GM20431 (cell line): ENCODE results near the gene DGKA.
"Not testable (repeated sequence)": the region's sequence is repeated elsewhere in the genome, so short reads cannot be mapped to it uniquely, and the experiment has no call there.

Experiments
- in situ Hi-C: fragments of 300-500 bp; cut with MseI, MboI; formaldehyde crosslinking; loops from one replicate; pipeline ENCODE4 v1.15.0; 2020; ENCODE audit warnings: low sequenced_read_pairs; ENCODE audit not compliant: unreplicated experiment

The DGKA gene

GRCh38 chr12:55930771-55931316 lies at the start of gene DGKA:
DGKA (plus strand) TSS chr12:55931162; CDS start chr12:55936504, 5,342 bp downstream.
- in situ Hi-C loops, result loop anchor here (25.0 kb wide), 1 partner anchor 194 kb away; the partner anchor contains the start of genes CD63 and GDF11

- in situ Hi-C loops, result no loop called here
These were observed 45.8 kb upstream of the DGKA start for GRCh38 chr12:55885113-55885512.

GRCh38 chr12:55891310-55891709 lies 39.7 kb upstream of the DGKA start:
- in situ Hi-C loops, result no loop called here

GRCh38 chr12:55893723-55894122 lies 37.2 kb upstream of the DGKA start:
- in situ Hi-C loops, result no loop called here

- in situ Hi-C loops, result no loop called here
These were observed 31.9 kb upstream of the DGKA start for GRCh38 chr12:55899082-55899481.

- in situ Hi-C loops, result no loop called here
These were observed 29.0 kb upstream of the DGKA start for GRCh38 chr12:55901881-55902490.

GRCh38 chr12:55906056-55906455 lies 24.9 kb upstream of the DGKA start:
- in situ Hi-C loops, result no loop called here

- in situ Hi-C loops, result no loop called here
These were observed 22.0 kb upstream of the DGKA start for GRCh38 chr12:55908726-55909512.

- in situ Hi-C loops, result no loop called here
These were observed 21.5 kb upstream of the DGKA start for GRCh38 chr12:55909513-55909884.

- in situ Hi-C loops, result no loop called here
These were observed 18.1 kb upstream of the DGKA start for GRCh38 chr12:55912908-55913307.

GRCh38 chr12:55915482-55915859 lies 15.5 kb upstream of the DGKA start:
- in situ Hi-C loops, result no loop called here

- in situ Hi-C loops, result not testable (repeated sequence)
These were observed 11.9 kb upstream of the DGKA start for GRCh38 chr12:55919032-55919431.

GRCh38 chr12:55922126-55922525 lies 8.8 kb upstream of the DGKA start:
- in situ Hi-C loops, result no loop called here

- in situ Hi-C loops, result not testable (repeated sequence)
These were observed 7.3 kb upstream of the DGKA start for GRCh38 chr12:55923648-55924047.

GRCh38 chr12:55925371-55925770 lies 5.6 kb upstream of the DGKA start:
- in situ Hi-C loops, result loop anchor here (25.0 kb wide), 1 partner anchor 188 kb away; the partner anchor contains the start of genes CD63 and GDF11

GRCh38 chr12:55925870-55926737 lies 4.9 kb upstream of the DGKA start:
- in situ Hi-C loops, result loop anchor here (25.0 kb wide), 1 partner anchor 189 kb away; the partner anchor contains the start of genes CD63 and GDF11

- in situ Hi-C loops, result loop anchor here (25.0 kb wide), 1 partner anchor 190 kb away; the partner anchor contains the start of genes CD63 and GDF11
These were observed 4.0 kb upstream of the DGKA start for GRCh38 chr12:55926738-55927587.

GRCh38 chr12:55927588-55928502 lies 3.1 kb upstream of the DGKA start, which contains the start of gene PYM1:
PYM1 (minus strand) TSS chr12:55927894; CDS start chr12:55927761, 133 bp downstream.
- in situ Hi-C loops, result loop anchor here (25.0 kb wide), 1 partner anchor 191 kb away; the partner anchor contains the start of genes CD63 and GDF11
